ENCODE results near the gene TLX3.
"Not testable (repeated sequence)": the region's sequence is repeated elsewhere in the genome, so short reads cannot be mapped to it uniquely, and the experiment has no call there.

- not testable (repeated sequence) for TF ChIP-seq CTCF (IDR thresholded peaks at IDR 0.05); REST (IDR thresholded peaks at IDR 0.05; ENCODE audit: insufficient read depth in 1 of 2, low read depth in 2 of 2, low read length in 1 of 2)
Measured at GRCh38 chr5:171361151-171361550, 52.1 kb downstream of the TLX3 start.
